Transverse colon (tissue), 4 donors: ENCODE results near the gene IL15. TPM values are rescaled to one million over a fixed set of nuclear protein-coding genes. Genes with fewer than 3 reads are reported as not detected.

Experiments
- DNase-seq: peaks from one replicate; pipeline ENCODE4 v3.0.0-alpha.2; 2019
- H3K27ac ChIP-seq, 4 donors: fragments of 200-600 bp; sonication (generic); 2 replicates each; pipeline ENCODE4 v1.5.1; 2016 to 2018; ENCODE audit warnings: inconsistent platforms in 4 of 4
- H3K27me3 ChIP-seq: fragments of 200-600 bp; sonication (generic); 2 replicates; pipeline ENCODE4 v1.5.1; 2017; ENCODE audit warnings: inconsistent platforms
- H3K36me3 ChIP-seq, 4 donors: fragments of 200-600 bp; sonication (generic); 2 replicates each; pipeline ENCODE4 v1.5.1; 2017 to 2019; ENCODE audit warnings: inconsistent platforms in 4 of 4
- H3K4me1 ChIP-seq, 4 donors: fragments of 200-600 bp; sonication (generic); 2 replicates each; pipeline ENCODE4 v1.5.1; 2017 to 2020; ENCODE audit warnings: inconsistent platforms in 4 of 4
- H3K4me3 ChIP-seq, 4 donors: fragments of 200-600 bp; sonication (generic); 1 replicate in 1 of 4; 2 replicates in 3 of 4; pipeline versions ENCODE4 v1.5.1 to v1.6.1; 2017 to 2019; ENCODE audit warnings: inconsistent platforms in 4 of 4
- H3K9me3 ChIP-seq, 2 donors: fragments of 200-600 bp; sonication (generic); 2 replicates each; pipeline ENCODE4 v1.5.1; 2017 to 2019; ENCODE audit warnings: inconsistent platforms in 2 of 2
- EP300 ChIP-seq: sonication (generic); formaldehyde crosslinking; IDR thresholded peaks from one replicate; pipeline ENCODE4 v1.6.1; 2017; ENCODE audit warnings: antibody characterized with exemption, low read depth
- POLR2A ChIP-seq: fragments of 450-650 bp; IDR thresholded peaks from one replicate; pipeline ENCODE4 v1.6.1; 2016; ENCODE audit warnings: antibody characterized with exemption, mild to moderate bottlenecking, moderate library complexity
- POLR2AphosphoS5 ChIP-seq, 3 donors: sonication (generic); formaldehyde crosslinking; IDR thresholded peaks; one replicate each; pipeline ENCODE4 v1.6.1; 2016; ENCODE audit warnings: antibody characterized with exemption in 3 of 3
- WGBS, 2 donors: methylation state at CpG; one replicate each; pipeline ENCODE4 v1.1.5; 2018; ENCODE audit warnings: low coverage in 1 of 2; 5-methylcytosine and 5-hydroxymethylcytosine counted together
- in situ Hi-C, 4 donors: fragments of 200-750 bp; cut with MboI; loops; one replicate each; pipeline versions ENCODE4 v1.15.0 to v1.15.1; 2017; ENCODE audit warnings: low sequenced_read_pairs in 3 of 4, low pct_ligation_motif_present in 1 of 4, low pct_unique_long_range_greater_than_20kb in 1 of 4
- intact Hi-C: fragments of 100-400 bp; cut with DNase I; formaldehyde crosslinking; loops from one replicate; pipeline ENCODE4 v1.15.1; 2023; ENCODE audit warnings: low total_unique reads
- total RNA-seq, 4 donors: library from RNA; depleted of rRNA; stranded (reverse); fragments of >200 nt; gene quantifications; one replicate each; pipeline ENCODE4 v1.1.0, GENCODE V29; 2016
- TF ChIP-seq, protein P1 (sequence below), 5 experiments: fragments of 200-600 bp in 3 of 5; fragments of 450-650 bp in 2 of 5; sonication (generic) in 3 of 5; IDR thresholded peaks; 1 replicate in 2 of 5; 2 replicates in 3 of 5; pipeline ENCODE4 v1.5.1; 2016 to 2017; ENCODE audit warnings: antibody characterized with exemption in 5 of 5, inconsistent platforms in 3 of 5, mild to moderate bottlenecking in 2 of 5, moderate library complexity in 1 of 5

Gene IL15
- total RNA-seq, 4 donors from 2014 or later, result 0.75 to 14.0 (median 5.2) TPM

- no peaks in the 10 kb centered on the region for H3K4me1 ChIP-seq
- TF ChIP-seq POLR2A (no peak), POLR2AphosphoS5 (IDR thresholded peaks at IDR 0.05) (no peak), EP300 (no peak)
- TF ChIP-seq, protein P1, sequence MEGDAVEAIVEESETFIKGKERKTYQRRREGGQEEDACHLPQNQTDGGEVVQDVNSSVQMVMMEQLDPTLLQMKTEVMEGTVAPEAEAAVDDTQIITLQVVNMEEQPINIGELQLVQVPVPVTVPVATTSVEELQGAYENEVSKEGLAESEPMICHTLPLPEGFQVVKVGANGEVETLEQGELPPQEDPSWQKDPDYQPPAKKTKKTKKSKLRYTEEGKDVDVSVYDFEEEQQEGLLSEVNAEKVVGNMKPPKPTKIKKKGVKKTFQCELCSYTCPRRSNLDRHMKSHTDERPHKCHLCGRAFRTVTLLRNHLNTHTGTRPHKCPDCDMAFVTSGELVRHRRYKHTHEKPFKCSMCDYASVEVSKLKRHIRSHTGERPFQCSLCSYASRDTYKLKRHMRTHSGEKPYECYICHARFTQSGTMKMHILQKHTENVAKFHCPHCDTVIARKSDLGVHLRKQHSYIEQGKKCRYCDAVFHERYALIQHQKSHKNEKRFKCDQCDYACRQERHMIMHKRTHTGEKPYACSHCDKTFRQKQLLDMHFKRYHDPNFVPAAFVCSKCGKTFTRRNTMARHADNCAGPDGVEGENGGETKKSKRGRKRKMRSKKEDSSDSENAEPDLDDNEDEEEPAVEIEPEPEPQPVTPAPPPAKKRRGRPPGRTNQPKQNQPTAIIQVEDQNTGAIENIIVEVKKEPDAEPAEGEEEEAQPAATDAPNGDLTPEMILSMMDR (IDR thresholded peaks at IDR 0.05), result no peak
- WGBS, 2 donors, result 82 to 91% methylated on average over 2 of the region's 2 CpGs
- no peak overlapping the region for H3K4me3 ChIP-seq
- H3K27me3 ChIP-seq, result no peaks in the 10 kb centered on the region
- in situ Hi-C loops (no loop called here), intact Hi-C loops (no loop called here)
- H3K36me3 ChIP-seq, result no peaks in the 10 kb centered on the region
- peaks cover 4 to 7% of the 10 kb centered on the region in 2 donors for H3K9me3 ChIP-seq
- no peak overlapping the region for H3K27ac ChIP-seq
- no peak for DNase-seq
Measured at GRCh38 chr4:141705048-141705746, 68.8 kb downstream of the IL15 start.

DNA sequence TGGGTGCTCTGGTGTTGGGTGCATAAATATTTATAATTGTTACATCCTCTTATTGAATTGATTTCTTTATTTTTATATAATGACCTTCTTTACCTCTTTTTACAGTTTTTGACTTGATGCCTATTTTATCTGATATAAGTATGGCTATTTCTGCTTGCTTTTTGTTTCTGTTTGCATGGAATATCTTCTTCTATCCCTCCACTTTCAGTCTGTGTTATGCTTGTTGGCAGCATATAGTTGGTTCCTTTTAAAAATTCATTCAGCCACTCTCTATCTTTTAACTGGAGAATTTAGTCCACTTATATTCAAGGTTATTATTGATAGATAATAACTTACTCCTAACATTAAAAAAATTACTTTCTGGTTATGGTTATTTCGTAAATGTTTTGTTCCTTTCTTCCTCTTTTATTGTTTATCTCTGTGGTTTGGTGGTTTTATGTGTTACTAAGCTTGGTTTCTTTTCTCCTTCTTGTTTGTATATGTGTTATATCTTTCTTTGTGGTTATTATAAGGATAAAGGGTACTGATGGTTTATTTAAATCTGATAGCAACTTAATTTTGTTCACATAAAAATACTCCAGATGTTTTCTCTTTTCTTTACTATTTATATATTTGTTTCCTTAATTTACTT lies 69.5 kb downstream of the IL15 start:
- no peaks in the 10 kb centered on the region for H3K4me1 ChIP-seq
- no peaks in the 10 kb centered on the region for H3K27me3 ChIP-seq
- DNase-seq, result no peak
- 56 to 59% methylated on average over 1 of the region's 1 CpG for WGBS, 2 donors
- H3K9me3 ChIP-seq, result peaks cover 4 to 7% of the 10 kb centered on the region in 2 donors
- TF ChIP-seq EP300 (no peak), POLR2A (no peak), POLR2AphosphoS5 (IDR thresholded peaks at IDR 0.05) (no peak)
- TF ChIP-seq, protein P1 (IDR thresholded peaks at IDR 0.05), result no peak
- H3K36me3 ChIP-seq, result no peaks in the 10 kb centered on the region
- intact Hi-C loops, result no loop called here
- in situ Hi-C loops, result no loop called here
- no peak overlapping the region for H3K4me3 ChIP-seq
- H3K27ac ChIP-seq, result no peak overlapping the region

- no peak overlapping the region for H3K27ac ChIP-seq
- 84 to 86% methylated on average over 3 of the region's 3 CpGs for WGBS, 2 donors
- DNase-seq, result no peak
- H3K36me3 ChIP-seq, result no peaks in the 10 kb centered on the region
- in situ Hi-C loops, result no loop called here
- no peak overlapping the region for H3K4me3 ChIP-seq
- H3K27me3 ChIP-seq, result no peaks in the 10 kb centered on the region
- H3K4me1 ChIP-seq, result no peaks in the 10 kb centered on the region
- TF ChIP-seq POLR2AphosphoS5 (IDR thresholded peaks at IDR 0.05) (no peak), EP300 (no peak), POLR2A (no peak)
- TF ChIP-seq, protein P1 (IDR thresholded peaks at IDR 0.05), result no peak
- intact Hi-C loops, result no loop called here
- H3K9me3 ChIP-seq, result peaks cover 4 to 7% of the 10 kb centered on the region in 2 donors
Measured at GRCh38 chr4:141706445-141706844, 70.1 kb downstream of the IL15 start.

DNA sequence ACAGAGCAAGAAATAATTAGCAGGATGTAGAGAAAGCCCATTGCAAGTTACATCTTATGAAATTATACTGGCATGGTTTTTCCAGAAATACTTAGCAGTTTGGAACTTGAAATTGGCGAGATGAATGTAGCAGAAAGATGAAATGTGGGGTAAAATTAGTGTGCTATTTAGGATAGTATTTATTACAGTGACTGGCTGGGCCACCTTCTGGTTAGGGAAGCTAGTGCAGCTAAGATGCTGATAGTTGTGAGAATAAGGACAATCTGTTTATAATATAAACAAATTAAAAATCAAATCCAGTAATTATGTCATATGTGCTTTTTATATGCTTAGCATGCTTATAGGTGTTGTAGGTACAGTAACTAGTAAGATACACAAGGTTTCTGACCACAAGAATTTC lies 74.8 kb downstream of the IL15 start:
- in situ Hi-C loops, result no loop called here
- peaks cover 4 to 5% of the 10 kb centered on the region in 2 donors for H3K9me3 ChIP-seq
- H3K36me3 ChIP-seq, result no peaks in the 10 kb centered on the region
- no peak for DNase-seq
- H3K27ac ChIP-seq, result no peak overlapping the region
- WGBS, 2 donors, result 61 to 64% methylated on average over 1 of the region's 1 CpG
- no peak overlapping the region for H3K4me3 ChIP-seq
- H3K27me3 ChIP-seq, result no peaks in the 10 kb centered on the region
- H3K4me1 ChIP-seq, result no peaks in the 10 kb centered on the region
- intact Hi-C loops, result no loop called here
- TF ChIP-seq, protein P1 (IDR thresholded peaks at IDR 0.05), result peak; percentile 45 to 54 (median 47)
- TF ChIP-seq POLR2A, result no peak
